Measurements from ENCODE around the gene MRPL17. TPM values are rescaled to one million over a fixed set of nuclear protein-coding genes. Genes with fewer than 3 reads are reported as not detected.

Gene MRPL17
- 46.8 and 59.7 TPM in 2 replicates for total RNA-seq (2014; rRNA removed; shearing (Covaris generic))
- total RNA-seq (2022) = 43.0 and 44.0 TPM in 2 replicates
- Bru-seq, nascent RNA = percentile 93 among the genes with signal in this experiment
- percentile 73 among the genes with signal in this experiment for BruChase-seq, experiment 1, labeled RNA remaining after a 6-hour chase
- percentile 85 among the genes with signal in this experiment for BruChase-seq, experiment 2, labeled RNA remaining after a 2-hour chase
- long read RNA-seq, transcript MRPL17-201 (3 exons, 1,969 nt) = major isoform, 28 of 34 reads
- long read RNA-seq, partial matches to known transcripts = 0 of 34 reads
- long read RNA-seq, other reads (novel, unspliced or antisense) = 6 of 34 reads

- H3K9me2 ChIP-seq (ENCODE audit: insufficient read depth, low read length) = no peaks in the 10 kb centered on the region
- peak within 1 kb of the TSS; percentile 90 for H2AFZ ChIP-seq (ENCODE audit: low read length)
- ChIA-PET POLR2A (interaction anchor here (0.7 to 3.1 kb wide), 22 partner anchors 8 to 447 kb away, joined by 3 to 22 read pairs (median 3); partner anchors contain the start of genes ARFIP2, ILK, TAF10 and TIMM10B), CTCF (ENCODE audit: unreplicated experiment) (interaction anchor here (0.6 to 1.9 kb wide), 10 partner anchors 23 to 1304 kb away, joined by 3 to 7 read pairs (median 4); partner anchors contain the start of genes EIF3F, TAF10 and TPP1)
- no TSS peak for BruUV-seq (replicated peaks)
- H4K20me1 ChIP-seq (ENCODE audit: insufficient read depth, low read length) = peaks cover 18% of the 10 kb centered on the region
- H3K36me3 ChIP-seq (ENCODE audit: insufficient read depth, low read length) = peaks cover 34% of the 10 kb centered on the region
- H3K4me3 ChIP-seq (ENCODE audit: low read depth, low read length, poor library complexity, severe bottlenecking) = peak within 1 kb of the TSS; percentile 85
- peak within 1 kb of the TSS; percentile 93 for H3K4me2 ChIP-seq (ENCODE audit: low read length)
- H3K79me2 ChIP-seq (ENCODE audit: insufficient read depth, low read depth, low read length) = peaks cover 30% of the 10 kb centered on the region
- peak within 1 kb of the TSS; percentile 57 for H3K27ac ChIP-seq (ENCODE audit: low read depth, low read length, poor library complexity, severe bottlenecking)
- DNase-seq (ENCODE audit: low spot score) = peak; percentile 100
- intact Hi-C loops (cut with micrococcal nuclease; ENCODE audit: unreplicated experiment) = loop anchor here (1.0 to 10.0 kb wide), 6 partner anchors 71 to 448 kb away; partner anchors contain the start of genes CNGA4, FHIP1B, TAF10 and ZNF215
- H3K9me3 ChIP-seq (ENCODE audit: low read length) = no peaks in the 10 kb centered on the region
- TF ChIP-seq EZH2phosphoT487 (IDR thresholded peaks at IDR 0.05; ENCODE audit: borderline replicate concordance, low read depth, low read length) = no peak
- TF ChIP-seq, protein P1, sequence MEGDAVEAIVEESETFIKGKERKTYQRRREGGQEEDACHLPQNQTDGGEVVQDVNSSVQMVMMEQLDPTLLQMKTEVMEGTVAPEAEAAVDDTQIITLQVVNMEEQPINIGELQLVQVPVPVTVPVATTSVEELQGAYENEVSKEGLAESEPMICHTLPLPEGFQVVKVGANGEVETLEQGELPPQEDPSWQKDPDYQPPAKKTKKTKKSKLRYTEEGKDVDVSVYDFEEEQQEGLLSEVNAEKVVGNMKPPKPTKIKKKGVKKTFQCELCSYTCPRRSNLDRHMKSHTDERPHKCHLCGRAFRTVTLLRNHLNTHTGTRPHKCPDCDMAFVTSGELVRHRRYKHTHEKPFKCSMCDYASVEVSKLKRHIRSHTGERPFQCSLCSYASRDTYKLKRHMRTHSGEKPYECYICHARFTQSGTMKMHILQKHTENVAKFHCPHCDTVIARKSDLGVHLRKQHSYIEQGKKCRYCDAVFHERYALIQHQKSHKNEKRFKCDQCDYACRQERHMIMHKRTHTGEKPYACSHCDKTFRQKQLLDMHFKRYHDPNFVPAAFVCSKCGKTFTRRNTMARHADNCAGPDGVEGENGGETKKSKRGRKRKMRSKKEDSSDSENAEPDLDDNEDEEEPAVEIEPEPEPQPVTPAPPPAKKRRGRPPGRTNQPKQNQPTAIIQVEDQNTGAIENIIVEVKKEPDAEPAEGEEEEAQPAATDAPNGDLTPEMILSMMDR (conservative IDR thresholded peaks at IDR 0.05; ENCODE audit: low read length) = peak; percentile 87
- peaks cover 15% of the 10 kb centered on the region for H3K4me1 ChIP-seq (ENCODE audit: insufficient read depth, low read length, poor library complexity, severe bottlenecking)
These were observed at the start of gene MRPL17 for GRCh38 chr11:6682936-6683861. TSS of gene MRPL17 (minus strand) at chr11:6683340. CDS start at chr11:6683296, 44 bp downstream.

GRCh38 chr11:6727971-6728760 is 45.0 kb upstream of the MRPL17 start:
- Histone ChIP-seq H3K4me2 (ENCODE audit: low read length) (no peak overlapping the region), H3K27ac (ENCODE audit: low read depth, low read length, poor library complexity, severe bottlenecking) (no peak overlapping the region), H3K4me1 (ENCODE audit: insufficient read depth, low read length, poor library complexity, severe bottlenecking) (no peaks in the 10 kb centered on the region), H2AFZ (ENCODE audit: low read length) (no peak overlapping the region), H4K20me1 (ENCODE audit: insufficient read depth, low read length) (no peaks in the 10 kb centered on the region), H3K9me2 (ENCODE audit: insufficient read depth, low read length) (peaks cover 3% of the 10 kb centered on the region; the same call in 1 of the 2 replicates), H3K36me3 (ENCODE audit: insufficient read depth, low read length) (no peaks in the 10 kb centered on the region), H3K79me2 (ENCODE audit: insufficient read depth, low read depth, low read length) (no peaks in the 10 kb centered on the region), H3K9me3 (ENCODE audit: low read length) (no peaks in the 10 kb centered on the region), H3K4me3 (ENCODE audit: low read depth, low read length, poor library complexity, severe bottlenecking) (no peak overlapping the region)
- intact Hi-C loops (cut with micrococcal nuclease; ENCODE audit: unreplicated experiment) = no loop called here
- TF ChIP-seq EZH2phosphoT487 (IDR thresholded peaks at IDR 0.05; ENCODE audit: borderline replicate concordance, low read depth, low read length) = no peak
- TF ChIP-seq, protein P1 (conservative IDR thresholded peaks at IDR 0.05; ENCODE audit: low read length) = no peak
- no peak for DNase-seq (ENCODE audit: low spot score)
- ChIA-PET CTCF (ENCODE audit: unreplicated experiment) (interaction anchor here (1.6 kb wide), 1 partner anchor 10 kb away, joined by 4 read pairs; no protein-coding TSS in a partner anchor), POLR2A (interaction anchor here (0.7 to 1.2 kb wide), 3 partner anchors 9 to 42 kb away, joined by 3 to 4 read pairs (median 3); no protein-coding TSS in a partner anchor)
- no TSS peak for BruUV-seq (replicated peaks)
